K562 (cell line): Measurements from ENCODE around the gene RHOA.

Source experiments
- ATF1 ChIP-seq, 2 experiments: fragments of 450-650 bp in 1 of 2; IDR thresholded peaks; 2 replicates each; pipeline ENCODE4 v1.6.1; 2016; ENCODE audit warnings: missing compliant biosample characterization in 1 of 2, missing genetic modification characterization in 1 of 2
- BCL6 ChIP-seq: fragments of 250-450 bp; sonication (Bioruptor Pico); IDR thresholded peaks from 2 replicates; pipeline ENCODE4 v1.4.0; 2020
- E2F5 ChIP-seq: sonication (generic); formaldehyde crosslinking; IDR thresholded peaks from 2 replicates; pipeline ENCODE4 v1.8.0; 2022; ENCODE audit warnings: mild to moderate bottlenecking, missing genetic modification reagents
- FIP1L1 ChIP-seq: fragments of 200-400 bp; formaldehyde crosslinking; IDR thresholded peaks from 2 replicates; pipeline ENCODE4 v1.6.1; 2018; ENCODE audit warnings: mild to moderate bottlenecking, low read depth, low read length; ENCODE audit not compliant: poor library complexity, severe bottlenecking
- FOXA1 ChIP-seq: fragments of 450-650 bp; IDR thresholded peaks from 2 replicates; pipeline ENCODE4 v1.6.1; 2016; ENCODE audit warnings: mild to moderate bottlenecking, borderline replicate concordance
- FOXM1 ChIP-seq, 2 experiments: fragments of 450-650 bp in 1 of 2; sonication (generic) in 1 of 2; formaldehyde crosslinking in 1 of 2; IDR thresholded peaks; 2 replicates each; pipeline versions ENCODE4 v1.6.1 to v1.9.0; 2017 to 2022; ENCODE audit warnings: low read depth in 2 of 2, mild to moderate bottlenecking in 2 of 2, missing genetic modification reagents in 1 of 2, moderate library complexity in 1 of 2
- POLR2A ChIP-seq: fragments of 450-650 bp; conservative IDR thresholded peaks from 2 replicates; pipeline ENCODE4 v1.6.1; 2016
- SNAPC5 ChIP-seq: fragments of 250-450 bp; sonication (Bioruptor Pico); IDR thresholded peaks from 2 replicates; pipeline ENCODE4 v1.8.0; 2021; ENCODE audit warnings: moderate library complexity, mild to moderate bottlenecking, inconsistent platforms
- ZFP91 ChIP-seq: sonication (generic); formaldehyde crosslinking; IDR thresholded peaks from 2 replicates; pipeline ENCODE4 v1.8.0; 2022; ENCODE audit warnings: mild to moderate bottlenecking, missing genetic modification reagents
- ZNF224 ChIP-seq: sonication (generic); formaldehyde crosslinking; IDR thresholded peaks from 2 replicates; pipeline ENCODE4 v1.8.0; 2022; ENCODE audit warnings: mild to moderate bottlenecking, missing genetic modification reagents
- ZNF354B ChIP-seq: fragments of 250-450 bp; sonication (Bioruptor Pico); IDR thresholded peaks from 2 replicates; pipeline ENCODE4 v1.4.0; 2020
- ZNF445 ChIP-seq: fragments of 250-450 bp; sonication (Bioruptor Pico); IDR thresholded peaks from 2 replicates; pipeline ENCODE4 v1.4.0; 2020; ENCODE audit warnings: low read depth, mild to moderate bottlenecking, moderate library complexity
- TF ChIP-seq, protein P1 (sequence below), 3 experiments: IDR thresholded peaks in 2 of 3; conservative IDR thresholded peaks in 1 of 3; 2 replicates each; pipeline ENCODE4 v1.5.1; 2011 to 2012; ENCODE audit warnings: low read length in 3 of 3, mild to moderate bottlenecking in 3 of 3, control low read depth in 2 of 3, improper control_type of control experiment in 1 of 3, inconsistent platforms in 1 of 3, low read depth in 1 of 3, mixed read lengths in 1 of 3, moderate library complexity in 1 of 3; ENCODE audit not compliant: insufficient read depth in 2 of 3
- TF ChIP-seq, protein P2 (sequence below), 2 experiments: fragments of 450-650 bp in 1 of 2; sonication (generic) in 1 of 2; formaldehyde crosslinking in 1 of 2; IDR thresholded peaks in 1 of 2; conservative IDR thresholded peaks in 1 of 2; 2 replicates each; pipeline versions ENCODE4 v1.6.1 to v1.8.1; 2016 to 2023; ENCODE audit warnings: mild to moderate bottlenecking in 2 of 2, moderate library complexity in 2 of 2, inconsistent platforms in 1 of 2, missing genetic modification reagents in 1 of 2

GRCh38 chr3:49412632-49413337 is 1.0 kb upstream of the RHOA start:
- TF ChIP-seq POLR2A (no peak), FOXA1 (no peak), E2F5 (CRISPR knock-in tag) (no peak), ZNF224 (CRISPR knock-in tag) (no peak), ATF1 (CRISPR knock-in tag; IDR thresholded peaks at IDR 0.05) (no peak), ATF1 (tag; IDR thresholded peaks at IDR 0.05) (no peak; the same call in 1 of the 2 replicates), ZNF354B (CRISPR knock-in tag) (no peak), FIP1L1 (no peak), ZFP91 (no peak), ZNF445 (CRISPR knock-in tag) (no peak), FOXM1 (IDR thresholded peaks at IDR 0.05; ENCODE audit: low read depth) (no peak), FOXM1 (CRISPR knock-in tag; IDR thresholded peaks at IDR 0.05; ENCODE audit: low read depth) (no peak), SNAPC5 (no peak), BCL6 (CRISPR knock-in tag) (no peak)
- TF ChIP-seq, protein P1, sequence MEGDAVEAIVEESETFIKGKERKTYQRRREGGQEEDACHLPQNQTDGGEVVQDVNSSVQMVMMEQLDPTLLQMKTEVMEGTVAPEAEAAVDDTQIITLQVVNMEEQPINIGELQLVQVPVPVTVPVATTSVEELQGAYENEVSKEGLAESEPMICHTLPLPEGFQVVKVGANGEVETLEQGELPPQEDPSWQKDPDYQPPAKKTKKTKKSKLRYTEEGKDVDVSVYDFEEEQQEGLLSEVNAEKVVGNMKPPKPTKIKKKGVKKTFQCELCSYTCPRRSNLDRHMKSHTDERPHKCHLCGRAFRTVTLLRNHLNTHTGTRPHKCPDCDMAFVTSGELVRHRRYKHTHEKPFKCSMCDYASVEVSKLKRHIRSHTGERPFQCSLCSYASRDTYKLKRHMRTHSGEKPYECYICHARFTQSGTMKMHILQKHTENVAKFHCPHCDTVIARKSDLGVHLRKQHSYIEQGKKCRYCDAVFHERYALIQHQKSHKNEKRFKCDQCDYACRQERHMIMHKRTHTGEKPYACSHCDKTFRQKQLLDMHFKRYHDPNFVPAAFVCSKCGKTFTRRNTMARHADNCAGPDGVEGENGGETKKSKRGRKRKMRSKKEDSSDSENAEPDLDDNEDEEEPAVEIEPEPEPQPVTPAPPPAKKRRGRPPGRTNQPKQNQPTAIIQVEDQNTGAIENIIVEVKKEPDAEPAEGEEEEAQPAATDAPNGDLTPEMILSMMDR (IDR thresholded peaks at IDR 0.05 in 2 of 3, conservative IDR thresholded peaks at IDR 0.05 in 1 of 3; ENCODE audit: insufficient read depth in 2 of 3, low read depth in 1 of 3, low read length in 3 of 3): no peak
- TF ChIP-seq, protein P2, sequence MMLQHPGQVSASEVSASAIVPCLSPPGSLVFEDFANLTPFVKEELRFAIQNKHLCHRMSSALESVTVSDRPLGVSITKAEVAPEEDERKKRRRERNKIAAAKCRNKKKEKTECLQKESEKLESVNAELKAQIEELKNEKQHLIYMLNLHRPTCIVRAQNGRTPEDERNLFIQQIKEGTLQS (IDR thresholded peaks at IDR 0.05): no peak
- TF ChIP-seq, protein P2 (CRISPR knock-in tag; conservative IDR thresholded peaks at IDR 0.05): no peak
